Astrocyte (in vitro differentiated cells and primary cell): ENCODE results near the gene KDM4B. TPM values are rescaled to one million over a fixed set of nuclear protein-coding genes. Genes with fewer than 3 reads are reported as not detected.

Experiments
- DNase-seq: peaks from one replicate; pipeline ENCODE4 v3.0.0-alpha.2; 2010; ENCODE audit warnings: low read depth
- FAIRE-seq: peaks from 2 replicates; lab custom pipeline; 2011; peaks lifted over from hg19 to GRCh38; lab: Jason Lieb, UNC
- H2AFZ ChIP-seq: 2 replicates; pipeline ENCODE4 v1.6.0; 2012; ENCODE audit warnings: low read depth, low read length, inconsistent platforms
- H3K27ac ChIP-seq: 2 replicates; pipeline ENCODE4 v1.5.1; 2011; ENCODE audit warnings: low read depth, low read length, inconsistent platforms
- H3K27me3 ChIP-seq: 2 replicates; pipeline ENCODE4 v1.6.0; 2011; ENCODE audit warnings: low read length, inconsistent platforms; ENCODE audit not compliant: insufficient read depth
- H3K36me3 ChIP-seq: 2 replicates; pipeline ENCODE4 v1.5.1; 2011; ENCODE audit warnings: low read length, inconsistent platforms; ENCODE audit not compliant: insufficient read depth
- H3K4me1 ChIP-seq: 2 replicates; pipeline ENCODE4 v1.5.1; 2011; ENCODE audit warnings: low read length, inconsistent platforms; ENCODE audit not compliant: insufficient read depth
- H3K4me2 ChIP-seq: 2 replicates; pipeline ENCODE4 v1.6.0; 2012; ENCODE audit warnings: low read length, inconsistent platforms
- H3K4me3 ChIP-seq: 2 replicates; pipeline ENCODE4 v1.5.1; 2011; ENCODE audit warnings: low read depth, mild to moderate bottlenecking, low read length, inconsistent platforms; ENCODE audit not compliant: insufficient read depth
- H3K79me2 ChIP-seq: 2 replicates; pipeline ENCODE4 v1.6.0; 2012; ENCODE audit warnings: mild to moderate bottlenecking, low read length, inconsistent platforms; ENCODE audit not compliant: insufficient read depth
- H3K9ac ChIP-seq: 2 replicates; pipeline ENCODE4 v1.6.0; 2012; ENCODE audit warnings: mild to moderate bottlenecking, low read length, inconsistent platforms
- H3K9me3 ChIP-seq: 2 replicates; pipeline ENCODE4 v1.5.1; 2012; ENCODE audit warnings: low read depth, mild to moderate bottlenecking, low read length, inconsistent platforms; ENCODE audit not compliant: insufficient read depth
- H4K20me1 ChIP-seq: 2 replicates; pipeline ENCODE4 v1.6.0; 2012; ENCODE audit warnings: low read length, inconsistent platforms; ENCODE audit not compliant: insufficient read depth
- H3K27ac Mint-ChIP-seq: one replicate; pipeline ENCODE4 v1.8.0; 2021; ENCODE audit warnings: mild to moderate bottlenecking, mixed read lengths; ENCODE audit not compliant: unreplicated experiment
- H3K27me3 Mint-ChIP-seq: one replicate; pipeline ENCODE4 v1.8.0; 2021; ENCODE audit warnings: low read depth, mixed read lengths; ENCODE audit not compliant: unreplicated experiment
- H3K36me3 Mint-ChIP-seq: one replicate; pipeline ENCODE4 v1.8.0; 2021; ENCODE audit warnings: low read depth, mixed read lengths; ENCODE audit not compliant: unreplicated experiment
- H3K4me1 Mint-ChIP-seq: one replicate; pipeline ENCODE4 v1.8.0; 2021; ENCODE audit warnings: low read depth, mixed read lengths; ENCODE audit not compliant: unreplicated experiment
- H3K4me3 Mint-ChIP-seq: one replicate; pipeline ENCODE4 v1.8.0; 2021; ENCODE audit warnings: mild to moderate bottlenecking, moderate library complexity, mixed read lengths; ENCODE audit not compliant: unreplicated experiment
- H3K9me3 Mint-ChIP-seq: one replicate; pipeline ENCODE4 v1.8.0; 2021; ENCODE audit warnings: mild to moderate bottlenecking, mixed read lengths; ENCODE audit not compliant: unreplicated experiment
- EZH2 ChIP-seq: IDR thresholded peaks from 2 replicates; pipeline ENCODE4 v1.6.1; 2012; ENCODE audit warnings: mild to moderate bottlenecking, low read length, inconsistent platforms; ENCODE audit not compliant: insufficient read depth
- total RNA-seq: library from RNA; stranded (reverse); gene quantifications from 2 replicates; pipeline ENCODE4 v1.2.1, GENCODE V29; 2021
- TF ChIP-seq, protein P1 (sequence below): IDR thresholded peaks from 2 replicates; pipeline ENCODE4 v1.5.1; 2011; ENCODE audit warnings: low read depth, mild to moderate bottlenecking, inconsistent platforms, low read length, moderate library complexity; ENCODE audit not compliant: insufficient read depth

Gene KDM4B
- total RNA-seq, 1 donor from 2014 or later = 55.2 TPM

DNA sequence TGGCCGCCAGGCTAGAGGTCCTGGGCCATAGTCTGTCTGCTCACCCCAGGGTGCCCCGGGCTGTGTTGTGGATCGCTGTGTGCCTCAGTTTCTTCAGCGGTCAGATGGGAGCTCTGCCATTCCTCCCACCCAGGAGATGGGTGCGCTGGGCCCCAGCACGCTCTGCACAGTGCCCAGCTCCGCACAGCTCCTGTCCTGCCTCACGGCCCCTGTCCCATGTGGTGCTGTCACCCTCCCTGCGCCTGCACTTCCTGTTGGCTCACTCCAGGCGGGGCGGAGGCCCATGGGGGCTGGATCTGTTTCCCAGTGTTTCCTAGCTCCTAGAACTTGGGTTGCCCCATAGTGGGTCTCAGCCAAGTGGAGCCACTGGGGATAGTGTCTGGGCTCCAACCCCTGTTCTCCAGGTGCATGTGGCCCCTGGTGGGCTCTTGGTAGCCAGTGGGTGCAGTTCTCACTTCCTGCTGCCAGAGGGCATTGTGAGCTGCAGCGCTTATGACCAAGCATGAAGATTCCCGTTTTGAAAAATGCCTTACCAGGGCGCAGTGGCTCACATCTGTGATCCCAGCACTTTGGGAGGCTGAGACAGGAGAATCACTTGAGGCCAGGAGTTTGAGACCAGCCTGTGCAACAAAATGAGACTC is 69.8 kb downstream of the KDM4B start:
- Mint-ChIP-seq H3K4me3 (no peak overlapping the region), H3K36me3 (peaks cover 15% of the 10 kb centered on the region), H3K4me1 (peaks cover 15% of the 10 kb centered on the region), H3K9me3 (no peaks in the 10 kb centered on the region), H3K27me3 (no peaks in the 10 kb centered on the region), H3K27ac (no peak overlapping the region)
- H3K9me3 ChIP-seq = no peaks in the 10 kb centered on the region
- no peak overlapping the region for H3K27ac ChIP-seq
- no peaks in the 10 kb centered on the region for H3K27me3 ChIP-seq
- peaks cover 67% of the 10 kb centered on the region for H4K20me1 ChIP-seq
- no peak overlapping the region for H3K4me3 ChIP-seq
- FAIRE-seq = no peak
- no peak overlapping the region for H3K4me2 ChIP-seq
- H2AFZ ChIP-seq = no peak overlapping the region
- DNase-seq = no peak
- peaks cover 31% of the 10 kb centered on the region for H3K79me2 ChIP-seq
- H3K36me3 ChIP-seq = peaks cover 4% of the 10 kb centered on the region
- H3K4me1 ChIP-seq = peaks cover 40% of the 10 kb centered on the region
- no peak for TF ChIP-seq EZH2
- TF ChIP-seq, protein P1, sequence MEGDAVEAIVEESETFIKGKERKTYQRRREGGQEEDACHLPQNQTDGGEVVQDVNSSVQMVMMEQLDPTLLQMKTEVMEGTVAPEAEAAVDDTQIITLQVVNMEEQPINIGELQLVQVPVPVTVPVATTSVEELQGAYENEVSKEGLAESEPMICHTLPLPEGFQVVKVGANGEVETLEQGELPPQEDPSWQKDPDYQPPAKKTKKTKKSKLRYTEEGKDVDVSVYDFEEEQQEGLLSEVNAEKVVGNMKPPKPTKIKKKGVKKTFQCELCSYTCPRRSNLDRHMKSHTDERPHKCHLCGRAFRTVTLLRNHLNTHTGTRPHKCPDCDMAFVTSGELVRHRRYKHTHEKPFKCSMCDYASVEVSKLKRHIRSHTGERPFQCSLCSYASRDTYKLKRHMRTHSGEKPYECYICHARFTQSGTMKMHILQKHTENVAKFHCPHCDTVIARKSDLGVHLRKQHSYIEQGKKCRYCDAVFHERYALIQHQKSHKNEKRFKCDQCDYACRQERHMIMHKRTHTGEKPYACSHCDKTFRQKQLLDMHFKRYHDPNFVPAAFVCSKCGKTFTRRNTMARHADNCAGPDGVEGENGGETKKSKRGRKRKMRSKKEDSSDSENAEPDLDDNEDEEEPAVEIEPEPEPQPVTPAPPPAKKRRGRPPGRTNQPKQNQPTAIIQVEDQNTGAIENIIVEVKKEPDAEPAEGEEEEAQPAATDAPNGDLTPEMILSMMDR = peak; percentile 45
- H3K9ac ChIP-seq = no peak overlapping the region

DNA sequence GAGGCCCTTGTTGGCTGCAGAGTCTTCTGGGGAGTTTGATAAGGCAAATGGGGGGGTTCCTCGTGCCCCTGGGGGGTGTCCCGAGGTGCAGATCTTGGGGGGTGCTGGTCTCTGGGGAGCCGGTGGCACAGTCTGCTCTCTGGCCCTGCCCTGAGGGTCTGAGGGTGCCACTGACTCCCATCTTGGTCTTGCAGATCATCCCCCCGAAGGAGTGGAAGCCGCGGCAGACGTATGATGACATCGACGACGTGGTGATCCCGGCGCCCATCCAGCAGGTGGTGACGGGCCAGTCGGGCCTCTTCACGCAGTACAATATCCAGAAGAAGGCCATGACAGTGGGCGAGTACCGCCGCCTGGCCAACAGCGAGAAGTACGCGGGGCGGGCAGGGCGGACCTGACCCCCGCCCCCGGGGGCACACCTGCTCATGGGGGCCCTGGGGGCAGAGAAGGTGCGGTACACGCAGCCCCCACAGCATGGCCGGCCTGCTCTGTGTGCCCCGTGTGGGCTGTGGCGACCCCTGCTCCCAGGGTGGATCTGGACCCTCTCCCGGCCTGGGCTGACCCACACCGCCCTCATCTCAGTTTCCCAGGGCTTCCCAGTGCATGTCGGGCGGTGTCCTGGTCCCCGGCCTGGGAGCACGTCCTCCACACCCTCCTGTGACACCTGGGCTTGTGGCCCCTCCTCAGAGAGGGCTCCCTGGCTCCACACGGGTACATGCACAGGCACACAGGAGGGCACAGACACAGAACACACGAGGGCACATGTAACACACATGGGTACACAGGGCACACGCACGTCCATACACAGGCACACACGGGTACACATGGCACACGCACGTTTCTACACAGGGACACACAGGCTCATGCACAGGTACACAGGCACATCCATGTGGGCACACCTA is 71.0 kb downstream of the KDM4B start:
- H3K27me3 Mint-ChIP-seq = no peaks in the 10 kb centered on the region
- peaks cover 4% of the 10 kb centered on the region for H3K36me3 ChIP-seq
- peaks cover 70% of the 10 kb centered on the region for H4K20me1 ChIP-seq
- H3K9me3 Mint-ChIP-seq = no peaks in the 10 kb centered on the region
- TF ChIP-seq, protein P1 = no peak
- TF ChIP-seq EZH2 = no peak
- H3K4me3 Mint-ChIP-seq = no peak overlapping the region
- no peak overlapping the region for H3K4me3 ChIP-seq
- no peaks in the 10 kb centered on the region for H3K9me3 ChIP-seq
- no peak overlapping the region for H3K9ac ChIP-seq
- FAIRE-seq = no peak
- no peak overlapping the region for H3K27ac Mint-ChIP-seq
- no peak for DNase-seq
- peaks cover 10% of the 10 kb centered on the region for H3K36me3 Mint-ChIP-seq
- peaks cover 32% of the 10 kb centered on the region for H3K79me2 ChIP-seq
- no peaks in the 10 kb centered on the region for H3K27me3 ChIP-seq
- no peak overlapping the region for H3K4me2 ChIP-seq
- no peak overlapping the region for H2AFZ ChIP-seq
- H3K27ac ChIP-seq = no peak overlapping the region
- H3K4me1 ChIP-seq = peaks cover 37% of the 10 kb centered on the region
- H3K4me1 Mint-ChIP-seq = peaks cover 13% of the 10 kb centered on the region
